IMR-90 (cell line): ENCODE results near the gene NANOS3. TPM values are rescaled to one million over a fixed set of nuclear protein-coding genes. Genes with fewer than 3 reads are reported as not detected.
A peak's percentile ranks its signal among the peaks of the same experiment; 100 is the strongest.

Experiments
- ATAC-seq: fragments of 200-7000 bp; cut with Tn5 transposase; 2 replicates; pipeline ENCODE4 v1.9.1; 2020; ENCODE audit warnings: low read depth, mild to moderate bottlenecking, moderate library complexity
- BruUV-seq: library from RNA; stranded (reverse); fragments of 400-500 nt; replicated peaks from 2 replicates; lab custom pipeline; 2021; lab: Mats Ljungman, UMichigan
- CTCF ChIA-PET: fragments of 300-600 bp; formaldehyde crosslinking; extraction: SDS; loops from one replicate; lab custom pipeline; 2021; ENCODE audit warnings: antibody characterized with exemption; lab: Yijun Ruan, JAX
- POLR2A ChIA-PET: fragments of 300-600 bp; sonication (Branson Sonifier 250); formaldehyde crosslinking; loops from one replicate; lab custom pipeline; 2022; ENCODE audit warnings: antibody characterized with exemption; ENCODE audit not compliant: unreplicated experiment; lab: Charles Lee
- DNase-seq: peaks from one replicate; pipeline ENCODE4 v3.0.0; 2013
- H2AFZ ChIP-seq: replicated peaks from 2 replicates; pipeline ENCODE3; 2013; ENCODE audit warnings: low read length, mild to moderate bottlenecking; ENCODE audit not compliant: poor library complexity
- H2AK5ac ChIP-seq: 2 replicates; pipeline ENCODE4 v1.6.1; 2013; ENCODE audit warnings: low read depth, low read length, inconsistent platforms
- H2AK9ac ChIP-seq: replicated peaks from 2 replicates; pipeline ENCODE3; 2013; ENCODE audit warnings: mild to moderate bottlenecking, low read depth, low read length, moderate library complexity; ENCODE audit not compliant: poor library complexity
- H2BK120ac ChIP-seq: 2 replicates; pipeline ENCODE4 v1.6.1; 2013; ENCODE audit warnings: low read depth, low read length, inconsistent platforms
- H2BK15ac ChIP-seq: 3 replicates; pipeline ENCODE4 v1.6.1; 2013; ENCODE audit warnings: low read depth, low read length, inconsistent platforms
- H2BK20ac ChIP-seq: 2 replicates; pipeline ENCODE4 v1.6.1; 2013; ENCODE audit warnings: low read depth, mild to moderate bottlenecking, inconsistent platforms, low read length, moderate library complexity
- H2BK5ac ChIP-seq: 2 replicates; pipeline ENCODE4 v1.6.1; 2013; ENCODE audit warnings: mild to moderate bottlenecking, low read depth, low read length, inconsistent platforms; ENCODE audit not compliant: poor library complexity, severe bottlenecking
- H3K14ac ChIP-seq: replicated peaks from 2 replicates; pipeline ENCODE4 v1.6.1; 2013; ENCODE audit warnings: low read depth, low read length, inconsistent platforms
- H3K18ac ChIP-seq: 2 replicates; pipeline ENCODE4 v1.6.1; 2013; ENCODE audit warnings: low read depth, low read length, control low read depth
- H3K23ac ChIP-seq: 2 replicates; pipeline ENCODE4 v1.6.1; 2013; ENCODE audit warnings: low read depth, low read length, inconsistent platforms
- H3K27ac ChIP-seq: 2 replicates; pipeline ENCODE4 v1.5.1; 2013; ENCODE audit warnings: mild to moderate bottlenecking, control low read depth, low read length; ENCODE audit not compliant: insufficient read depth
- H3K27me3 ChIP-seq: 2 replicates; pipeline ENCODE4 v1.6.1; 2013; ENCODE audit warnings: low read length; ENCODE audit not compliant: control insufficient read depth, insufficient read depth
- H3K36me3 ChIP-seq: 2 replicates; pipeline ENCODE4 v1.6.1; 2013; ENCODE audit warnings: low read length, mixed read lengths; ENCODE audit not compliant: control insufficient read depth, insufficient read depth
- H3K4ac ChIP-seq: 2 replicates; pipeline ENCODE4 v1.6.1; 2013; ENCODE audit warnings: low read depth, low read length, inconsistent platforms
- H3K4me1 ChIP-seq: 2 replicates; pipeline ENCODE4 v1.6.1; 2013; ENCODE audit warnings: low read length, mixed read lengths; ENCODE audit not compliant: control insufficient read depth, insufficient read depth
- H3K4me2 ChIP-seq: 2 replicates; pipeline ENCODE4 v1.6.1; 2013; ENCODE audit warnings: low read depth, mild to moderate bottlenecking, control low read depth, low read length, moderate library complexity
- H3K4me3 ChIP-seq: 2 replicates; pipeline ENCODE4 v1.5.1; 2013; ENCODE audit warnings: low read depth, mild to moderate bottlenecking, control low read depth, low read length, moderate library complexity; ENCODE audit not compliant: insufficient read depth
- H3K56ac ChIP-seq: 2 replicates; pipeline ENCODE4 v1.6.1; 2013; ENCODE audit warnings: low read length, inconsistent platforms; ENCODE audit not compliant: insufficient read depth; ENCODE audit errors: extremely low read depth
- H3K79me1 ChIP-seq, 2 experiments: 2 replicates each; pipeline ENCODE4 v1.6.1; 2013; ENCODE audit warnings: low read length in 2 of 2, inconsistent platforms in 1 of 2, low read depth in 1 of 2
- H3K9ac ChIP-seq: 2 replicates; pipeline ENCODE4 v1.6.1; 2013; ENCODE audit warnings: low read depth, low read length, control low read depth
- H3K9me1 ChIP-seq: 2 replicates; pipeline ENCODE4 v1.6.1; 2013; ENCODE audit warnings: low read length, inconsistent platforms; ENCODE audit not compliant: insufficient read depth
- H3K9me3 ChIP-seq: 2 replicates; pipeline ENCODE4 v1.6.1; 2013; ENCODE audit warnings: low read length; ENCODE audit not compliant: control insufficient read depth, insufficient read depth
- H4K20me1 ChIP-seq: 2 replicates; pipeline ENCODE4 v1.6.1; 2013; ENCODE audit warnings: low read length, inconsistent platforms; ENCODE audit not compliant: insufficient read depth
- H4K5ac ChIP-seq: 2 replicates; pipeline ENCODE4 v1.6.1; 2013; ENCODE audit warnings: mild to moderate bottlenecking, low read depth, low read length, control low read depth
- H4K8ac ChIP-seq, 2 experiments: 2 replicates each; pipeline ENCODE4 v1.6.1; 2013; ENCODE audit warnings: low read depth in 2 of 2, low read length in 2 of 2, control low read depth in 1 of 2, inconsistent platforms in 1 of 2
- H4K91ac ChIP-seq: 2 replicates; pipeline ENCODE4 v1.6.1; 2013; ENCODE audit warnings: low read depth, low read length, inconsistent platforms; ENCODE audit not compliant: insufficient read depth
- BHLHE40 ChIP-seq: fragments of 150-350 bp; IDR thresholded peaks from 2 replicates; pipeline ENCODE4 v1.6.1; 2016; ENCODE audit warnings: mild to moderate bottlenecking, low read depth, low read length
- CEBPB ChIP-seq: IDR thresholded peaks from 2 replicates; pipeline ENCODE4 v1.6.1; 2012; ENCODE audit warnings: low read depth, low read length, improper control_type of control experiment
- CHD1 ChIP-seq: IDR thresholded peaks from 2 replicates; pipeline ENCODE4 v1.6.1; 2012; ENCODE audit warnings: low read depth, low read length, improper control_type of control experiment
- CTCF ChIP-seq: conservative IDR thresholded peaks from 2 replicates; pipeline ENCODE4 v1.5.1; 2012; ENCODE audit warnings: mild to moderate bottlenecking, low read depth, low read length, improper control_type of control experiment
- ELK1 ChIP-seq: fragments of 150-350 bp; IDR thresholded peaks from 2 replicates; pipeline ENCODE4 v1.6.1; 2016; ENCODE audit warnings: low read depth, mild to moderate bottlenecking, low read length, moderate library complexity, borderline replicate concordance
- MAFK ChIP-seq: IDR thresholded peaks from 2 replicates; pipeline ENCODE4 v1.6.1; 2012; ENCODE audit warnings: low read depth, low read length, improper control_type of control experiment
- MXI1 ChIP-seq: IDR thresholded peaks from 2 replicates; pipeline ENCODE4 v1.6.1; 2012; ENCODE audit warnings: low read depth, mild to moderate bottlenecking, low read length, moderate library complexity, borderline replicate concordance
- NFE2L2 ChIP-seq: fragments of 150-350 bp; IDR thresholded peaks from 2 replicates; pipeline ENCODE4 v1.6.1; 2016; ENCODE audit warnings: low read depth, mild to moderate bottlenecking, low read length
- POLR2A ChIP-seq: IDR thresholded peaks from 2 replicates; pipeline ENCODE4 v1.6.1; 2012; ENCODE audit warnings: mild to moderate bottlenecking, low read depth, low read length
- RAD21 ChIP-seq: IDR thresholded peaks from 2 replicates; pipeline ENCODE4 v1.6.1; 2012; ENCODE audit warnings: low read length, improper control_type of control experiment
- RFX5 ChIP-seq: IDR thresholded peaks from 2 replicates; pipeline ENCODE4 v1.8.0; 2012; ENCODE audit warnings: low read depth, mild to moderate bottlenecking, low read length, moderate library complexity
- SMC3 ChIP-seq: fragments of 150-350 bp; IDR thresholded peaks from 2 replicates; pipeline ENCODE4 v1.6.1; 2016; ENCODE audit warnings: low read depth, mild to moderate bottlenecking, antibody characterized with exemption, low read length, moderate library complexity
- WGBS, 2 experiments: methylation state at CpG; one replicate each; pipeline versions ENCODE4 v1.1.5 to v1.1.7; 2013; ENCODE audit warnings: missing lambda C conversion rate in 2 of 2; ENCODE audit not compliant: insufficient read length in 1 of 2; ENCODE audit errors: extremely low coverage in 2 of 2; 5-methylcytosine and 5-hydroxymethylcytosine counted together
- dilution Hi-C: fragments of 300-500 bp; cut with HindIII; formaldehyde crosslinking; loops from one replicate; pipeline ENCODE4 v1.14.3; 2018; ENCODE audit warnings: low sequenced_read_pairs; ENCODE audit not compliant: unreplicated experiment
- in situ Hi-C: fragments of 300-500 bp; cut with MboI; formaldehyde crosslinking; loops from 3 replicates; pipeline ENCODE4 v1.14.3; 2019; ENCODE audit warnings: low sequenced_read_pairs, inconsistent platforms, mixed read lengths
- intact Hi-C: fragments of 100-400 bp; cut with micrococcal nuclease; formaldehyde crosslinking; loops from 2 replicates; pipeline ENCODE4 v1.10.0; 2022
- polyA plus RNA-seq, 3 experiments: library from polyadenylated mRNA; depleted of rRNA; stranded (reverse); fragments of >200 nt; gene quantifications; 2 replicates each; pipeline ENCODE4 v1.2.3, GENCODE V29; 2012; ENCODE audit warnings: low replicate concordance in 1 of 3
- total RNA-seq: library from RNA; depleted of rRNA; stranded (reverse); fragments of >200 nt; gene quantifications from 2 replicates; pipeline ENCODE4 v1.2.3, GENCODE V29; 2012
- TF ChIP-seq, protein P1 (sequence below): fragments of 150-350 bp; IDR thresholded peaks from 2 replicates; pipeline ENCODE4 v1.6.1; 2017; ENCODE audit warnings: mild to moderate bottlenecking, antibody characterized with exemption, low read length, low read depth

The NANOS3 gene
- total and polyA plus RNA-seq, 2 of the 4 experiments (the other 2 are of a cell fraction), result 0.63 TPM; not detected in 1

- POLR2A ChIA-PET, result interaction anchor here (0.6 to 2.1 kb wide), 2 partner anchors 12 to 1286 kb away, joined by 9 to 12 read pairs; no protein-coding TSS in a partner anchor
- TF ChIP-seq MXI1 (no peak), ELK1 (no peak), RAD21 (no peak), CTCF (no peak), CHD1 (no peak), SMC3 (no peak), CEBPB (peak; percentile 43), POLR2A (peak; percentile 74), RFX5 (no peak), MAFK (0 out of 2 replicates have a peak, but pooled peaks have one; percentile 5), BHLHE40 (peak; percentile 71), NFE2L2 (0 out of 2 replicates have a peak, but pooled peaks have one; percentile 33)
- TF ChIP-seq, protein P1, sequence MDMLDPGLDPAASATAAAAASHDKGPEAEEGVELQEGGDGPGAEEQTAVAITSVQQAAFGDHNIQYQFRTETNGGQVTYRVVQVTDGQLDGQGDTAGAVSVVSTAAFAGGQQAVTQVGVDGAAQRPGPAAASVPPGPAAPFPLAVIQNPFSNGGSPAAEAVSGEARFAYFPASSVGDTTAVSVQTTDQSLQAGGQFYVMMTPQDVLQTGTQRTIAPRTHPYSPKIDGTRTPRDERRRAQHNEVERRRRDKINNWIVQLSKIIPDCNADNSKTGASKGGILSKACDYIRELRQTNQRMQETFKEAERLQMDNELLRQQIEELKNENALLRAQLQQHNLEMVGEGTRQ, result peak; percentile 51
Observed at GRCh38 chr19:13850910-13851733, 25.8 kb upstream of the NANOS3 start.

More at GRCh38 chr19:13850910-13851733, 25.8 kb upstream of the NANOS3 start:
- 10% methylated on average over 9 of the region's 26 CpGs; no CpG with 5 or more reads in 1 of the 2 experiments for WGBS, 2 experiments
- peak overlapping the region; percentile 99 for H2BK5ac ChIP-seq
- in situ Hi-C loops (loop anchor here (25.0 kb wide), 1 partner anchor 564 kb away; no protein-coding TSS in a partner anchor), dilution Hi-C loops (no loop called here), intact Hi-C loops (no loop called here)
- no peaks in the 10 kb centered on the region for H3K27me3 ChIP-seq
- H3K4ac ChIP-seq, result peak overlapping the region; percentile 100
- H3K36me3 ChIP-seq, result no peaks in the 10 kb centered on the region
- peak overlapping the region; percentile 76 for H3K4me2 ChIP-seq
- ATAC-seq (peak; percentile 27), DNase-seq (peak; percentile 94)
- no peaks in the 10 kb centered on the region for H3K9me3 ChIP-seq
- peak overlapping the region; percentile 100 for H2BK20ac ChIP-seq
- H3K18ac ChIP-seq, result peak overlapping the region; percentile 100
- H2AK9ac ChIP-seq, result peak overlapping the region; percentile 100
- H3K4me3 ChIP-seq, result peak overlapping the region; percentile 1; the same call in 1 of the 2 replicates
- peak overlapping the region; percentile 100 for H4K91ac ChIP-seq
- H3K56ac ChIP-seq, result peak overlapping the region; percentile 100
- peak overlapping the region; percentile 100 for H2AK5ac ChIP-seq
- H4K8ac ChIP-seq, result peak overlapping the region; percentile 97 to 100
- H2BK120ac ChIP-seq, result peak overlapping the region; percentile 99
- H4K20me1 ChIP-seq, result peaks cover 5% of the 10 kb centered on the region
- H3K9ac ChIP-seq, result peak overlapping the region; percentile 85
- peak overlapping the region; percentile 100 for H3K23ac ChIP-seq
- H4K5ac ChIP-seq, result peak overlapping the region; percentile 100
- H2AFZ ChIP-seq, result peak overlapping the region; percentile 93
- BruUV-seq, result no TSS peak
- H3K4me1 ChIP-seq, result peaks cover 35% of the 10 kb centered on the region
- peak overlapping the region; percentile 100 for H2BK15ac ChIP-seq
- peak overlapping the region; percentile 98 for H3K27ac ChIP-seq
- H3K79me1 ChIP-seq, result peaks cover 9 to 54% of the 10 kb centered on the region in 2 experiments
- peaks cover 18% of the 10 kb centered on the region for H3K9me1 ChIP-seq
- CTCF ChIA-PET, result interaction anchor here (0.7 kb wide), 2 partner anchors 9 to 11 kb away, joined by 3 to 4 read pairs; no protein-coding TSS in a partner anchor
- peak overlapping the region; percentile 99 for H3K14ac ChIP-seq
